ENCODE results near the gene RAB38.

DNA sequence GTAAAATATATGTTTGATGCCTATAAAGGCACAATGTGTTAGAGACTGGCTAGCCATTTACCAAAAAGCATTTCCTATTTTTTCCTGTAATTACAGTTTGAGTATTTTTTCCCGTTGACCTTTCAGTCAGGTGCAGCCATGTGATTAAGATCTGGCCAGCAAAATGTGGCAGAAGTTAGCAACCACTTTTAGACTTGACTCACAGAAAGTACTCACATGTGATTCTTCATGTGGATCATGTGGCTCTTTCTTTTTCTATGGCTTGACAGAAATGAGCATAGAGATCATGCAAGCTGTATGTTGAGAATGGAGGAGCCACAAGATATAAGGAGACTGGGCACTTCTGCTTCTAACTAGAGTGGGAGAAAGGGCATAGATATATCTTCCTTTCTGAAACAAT lies 27.3 kb upstream of the RAB38 start:
- TF ChIP-seq, protein P1, sequence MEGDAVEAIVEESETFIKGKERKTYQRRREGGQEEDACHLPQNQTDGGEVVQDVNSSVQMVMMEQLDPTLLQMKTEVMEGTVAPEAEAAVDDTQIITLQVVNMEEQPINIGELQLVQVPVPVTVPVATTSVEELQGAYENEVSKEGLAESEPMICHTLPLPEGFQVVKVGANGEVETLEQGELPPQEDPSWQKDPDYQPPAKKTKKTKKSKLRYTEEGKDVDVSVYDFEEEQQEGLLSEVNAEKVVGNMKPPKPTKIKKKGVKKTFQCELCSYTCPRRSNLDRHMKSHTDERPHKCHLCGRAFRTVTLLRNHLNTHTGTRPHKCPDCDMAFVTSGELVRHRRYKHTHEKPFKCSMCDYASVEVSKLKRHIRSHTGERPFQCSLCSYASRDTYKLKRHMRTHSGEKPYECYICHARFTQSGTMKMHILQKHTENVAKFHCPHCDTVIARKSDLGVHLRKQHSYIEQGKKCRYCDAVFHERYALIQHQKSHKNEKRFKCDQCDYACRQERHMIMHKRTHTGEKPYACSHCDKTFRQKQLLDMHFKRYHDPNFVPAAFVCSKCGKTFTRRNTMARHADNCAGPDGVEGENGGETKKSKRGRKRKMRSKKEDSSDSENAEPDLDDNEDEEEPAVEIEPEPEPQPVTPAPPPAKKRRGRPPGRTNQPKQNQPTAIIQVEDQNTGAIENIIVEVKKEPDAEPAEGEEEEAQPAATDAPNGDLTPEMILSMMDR (IDR thresholded peaks at IDR 0.05) = no peak
- TF ChIP-seq POLR2AphosphoS5 (IDR thresholded peaks at IDR 0.05) = no peak
- TF ChIP-seq POLR2A (IDR thresholded peaks at IDR 0.05) = no peak

Measured in breast epithelium (tissue), 3 donors.